ENCODE data around the gene HCFC1R1.

HCFC1R1 gene

GRCh38 chr16:3008690-3009037 lies 15.1 kb downstream of the HCFC1R1 start:
- no peaks in the 10 kb centered on the region for H3K9me3 Mint-ChIP-seq
- ATAC-seq: no peak
- no peak overlapping the region for H3K27ac Mint-ChIP-seq
- peaks cover 23% of the 10 kb centered on the region for H3K4me1 Mint-ChIP-seq
- no peak for DNase-seq (ENCODE audit: low spot score in 2 of 2)
- peaks cover 5% of the 10 kb centered on the region for H3K36me3 Mint-ChIP-seq
- H3K4me3 Mint-ChIP-seq: peak overlapping the region; percentile 47

- no peak for DNase-seq (ENCODE audit: low spot score in 2 of 2)
- H3K4me1 Mint-ChIP-seq: peaks cover 23% of the 10 kb centered on the region
- peak overlapping the region; percentile 47 for H3K4me3 Mint-ChIP-seq
- no peak for ATAC-seq
- H3K27ac Mint-ChIP-seq: peak overlapping the region; percentile 78
- H3K9me3 Mint-ChIP-seq: no peaks in the 10 kb centered on the region
- peaks cover 6% of the 10 kb centered on the region for H3K36me3 Mint-ChIP-seq
Measured at GRCh38 chr16:3007957-3008689, 15.6 kb downstream of the HCFC1R1 start.

DNA sequence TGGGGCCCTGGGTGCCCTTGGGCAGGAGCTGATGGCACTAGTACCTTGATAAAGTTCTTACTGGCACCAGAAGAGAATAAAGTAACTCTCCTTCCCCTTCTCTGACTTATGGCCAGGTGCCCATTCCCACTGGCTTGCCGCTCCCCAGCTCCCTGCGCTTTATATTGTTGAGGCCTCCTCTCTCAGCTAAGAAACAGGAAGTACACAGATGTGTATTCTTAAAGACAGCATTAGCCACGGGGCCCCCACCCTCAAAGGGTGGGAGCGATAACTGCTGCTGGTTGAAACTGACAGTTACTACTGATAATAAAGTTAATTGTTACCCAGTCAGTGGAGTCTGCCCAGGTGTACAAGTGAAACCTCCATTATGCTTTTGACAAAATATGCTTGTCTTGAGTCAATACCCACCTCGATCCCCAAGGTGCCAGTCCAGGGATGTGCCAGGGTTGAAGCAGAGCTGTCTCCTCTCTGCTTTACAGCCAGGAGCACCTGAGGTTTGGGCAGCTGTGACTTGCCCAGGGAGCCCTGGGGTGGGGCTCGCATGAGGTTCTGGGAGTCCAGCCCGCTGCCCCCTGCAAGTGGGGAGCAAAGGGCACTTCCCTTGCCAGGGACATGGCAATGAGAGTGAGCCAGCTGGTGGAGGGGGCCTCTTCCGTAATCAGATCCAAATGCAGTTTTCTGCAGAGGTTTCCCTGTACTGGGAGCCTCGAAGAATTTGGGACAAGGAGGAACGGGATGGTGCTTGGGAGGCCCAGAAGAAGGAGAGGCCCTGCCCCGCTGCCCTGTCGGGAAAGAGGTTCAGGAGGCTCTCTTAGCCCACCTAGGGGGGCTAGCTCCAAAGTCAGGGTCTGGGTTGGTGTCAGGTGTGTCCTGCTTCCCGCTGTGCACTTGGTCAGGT lies 16.4 kb downstream of the HCFC1R1 start:
- no peaks in the 10 kb centered on the region for H3K9me3 Mint-ChIP-seq
- H3K36me3 Mint-ChIP-seq: peaks cover 6% of the 10 kb centered on the region
- H3K27ac Mint-ChIP-seq: peak overlapping the region; percentile 78
- peak overlapping the region; percentile 47 for H3K4me3 Mint-ChIP-seq
- DNase-seq (ENCODE audit: low spot score in 2 of 2): no peak
- peaks cover 23% of the 10 kb centered on the region for H3K4me1 Mint-ChIP-seq
- ATAC-seq: no peak

DNA sequence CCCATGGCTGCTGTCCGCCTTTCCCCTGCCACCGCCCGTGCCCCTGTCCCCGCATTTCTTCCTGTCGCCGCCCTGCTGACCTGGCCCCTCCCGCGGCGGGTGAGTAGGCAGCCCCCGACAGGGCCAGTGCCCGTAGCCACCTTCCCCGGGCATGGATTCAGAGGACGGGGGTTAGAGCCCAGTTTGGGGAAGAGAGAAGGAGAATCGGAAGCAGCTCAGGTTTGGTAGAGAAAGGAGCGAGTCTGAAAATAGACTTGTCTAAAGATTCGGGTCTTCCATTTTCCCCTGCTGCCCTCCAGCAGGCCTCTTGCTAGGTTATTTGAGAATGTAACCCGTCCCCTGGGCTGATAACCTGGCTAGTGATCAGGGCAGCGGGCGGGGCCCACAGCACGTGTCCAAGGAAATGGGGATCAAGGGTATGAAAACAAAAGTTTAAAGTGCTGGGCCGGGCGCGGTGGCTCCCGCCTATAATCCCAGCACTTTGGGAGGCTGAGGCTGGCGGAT lies 18.9 kb downstream of the HCFC1R1 start:
- ATAC-seq: no peak

DNA sequence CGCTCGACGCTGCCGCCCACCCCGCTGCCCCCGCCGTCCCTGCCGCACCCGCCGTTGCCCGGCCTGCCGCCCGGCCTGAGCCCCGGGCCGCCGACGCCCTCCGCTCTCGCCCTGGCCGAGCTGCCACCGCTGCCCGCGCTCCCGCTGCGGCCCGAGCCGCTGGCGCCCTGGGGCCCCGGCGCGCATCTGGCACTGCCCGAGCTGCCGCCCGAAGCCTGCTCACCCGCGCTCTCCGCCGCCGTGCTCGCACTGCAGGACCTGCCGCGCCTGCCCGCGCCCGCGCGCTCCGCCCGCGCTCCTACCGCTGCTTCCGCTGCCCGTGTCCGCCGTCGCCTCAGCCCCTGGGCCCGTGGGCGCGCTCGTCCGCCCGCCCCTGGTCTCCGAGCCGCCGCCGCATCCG lies 19.4 kb downstream of the HCFC1R1 start:
- no peak for DNase-seq (ENCODE audit: low spot score in 2 of 2)
- Mint-ChIP-seq H3K4me3 (peak overlapping the region; percentile 60), H3K9me3 (no peaks in the 10 kb centered on the region), H3K4me1 (peaks cover 23% of the 10 kb centered on the region), H3K27ac (no peak overlapping the region), H3K36me3 (peaks cover 6% of the 10 kb centered on the region)
- peak; percentile 47 for ATAC-seq

More for the DNA sequence above, 18.9 kb downstream of the HCFC1R1 start:
- peaks cover 23% of the 10 kb centered on the region for H3K4me1 Mint-ChIP-seq
- H3K9me3 Mint-ChIP-seq: no peaks in the 10 kb centered on the region
- H3K4me3 Mint-ChIP-seq: peak overlapping the region; percentile 60
- DNase-seq (ENCODE audit: low spot score in 2 of 2): no peak
- H3K36me3 Mint-ChIP-seq: peaks cover 6% of the 10 kb centered on the region
- H3K27ac Mint-ChIP-seq: no peak overlapping the region

DNA sequence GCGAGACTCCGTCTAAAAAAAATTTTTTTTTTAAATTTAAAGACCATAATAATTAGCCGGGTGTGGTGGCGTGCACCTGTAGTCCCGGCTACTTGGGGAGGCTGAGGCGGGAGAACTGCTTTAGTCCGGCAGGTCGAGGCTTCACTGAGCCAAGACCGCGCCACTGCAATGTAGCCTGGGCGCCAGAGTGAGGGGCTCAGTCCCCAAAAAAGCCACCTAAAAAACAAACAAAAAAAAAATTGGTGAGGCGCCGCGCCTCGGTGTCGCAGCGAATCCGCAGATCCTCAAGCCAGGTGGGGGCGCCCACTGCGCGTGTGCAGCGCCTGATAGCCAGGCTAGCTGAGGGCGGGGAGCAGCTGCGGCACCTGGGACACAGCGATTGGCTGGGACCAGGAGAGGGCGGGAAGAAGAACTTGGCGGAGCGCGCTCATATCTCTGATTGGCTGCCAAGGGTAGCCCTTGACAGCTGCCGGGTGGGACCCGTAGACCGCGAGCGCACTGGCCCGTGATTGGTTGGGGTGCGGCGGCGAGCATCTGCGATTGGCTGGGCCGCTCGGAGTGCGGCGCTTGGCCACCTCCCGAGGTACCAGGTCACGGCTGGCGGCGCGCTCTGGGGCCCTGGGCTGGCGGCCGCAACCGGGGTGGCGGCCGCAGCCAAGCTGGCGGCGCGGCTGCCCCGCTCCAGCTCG lies 20.0 kb downstream of the HCFC1R1 start:
- DNase-seq (ENCODE audit: low spot score in 2 of 2): peak; percentile 87 to 97
- peak; percentile 98 for ATAC-seq
- Mint-ChIP-seq H3K27ac (peak overlapping the region; percentile 34), H3K36me3 (peaks cover 6% of the 10 kb centered on the region), H3K4me1 (peaks cover 23% of the 10 kb centered on the region), H3K4me3 (peak overlapping the region; percentile 56), H3K9me3 (no peaks in the 10 kb centered on the region)

- Mint-ChIP-seq H3K36me3 (peaks cover 6% of the 10 kb centered on the region), H3K4me1 (no peaks in the 10 kb centered on the region), H3K4me3 (no peak overlapping the region), H3K9me3 (no peaks in the 10 kb centered on the region), H3K27ac (no peak overlapping the region)
- DNase-seq (ENCODE audit: low spot score in 2 of 2): no peak
- ATAC-seq: no peak
Measured at GRCh38 chr16:3001316-3001715, 22.4 kb downstream of the HCFC1R1 start.

DNA sequence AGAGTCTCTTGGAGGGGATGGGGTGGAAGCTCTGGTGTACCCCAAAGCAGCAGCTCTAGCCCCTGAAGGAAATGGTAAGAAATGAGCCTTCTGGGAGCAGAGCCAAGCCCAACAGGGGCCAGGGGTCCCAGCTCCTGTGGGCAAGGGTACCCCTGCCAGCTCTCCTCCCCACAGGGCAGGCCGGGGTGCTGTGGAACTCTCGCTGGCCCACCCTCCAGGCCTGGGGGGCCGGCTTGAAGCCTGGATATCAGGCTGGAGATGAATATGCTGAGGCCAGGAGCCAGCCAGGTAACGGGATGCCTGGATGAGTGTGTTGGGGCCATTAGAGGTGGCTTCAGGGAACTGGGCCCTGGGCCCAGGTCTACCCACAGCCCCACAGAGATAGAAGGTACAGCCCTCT lies 23.2 kb downstream of the HCFC1R1 start:
- Mint-ChIP-seq H3K4me1 (no peaks in the 10 kb centered on the region), H3K27ac (no peak overlapping the region), H3K9me3 (no peaks in the 10 kb centered on the region), H3K4me3 (no peak overlapping the region), H3K36me3 (peaks cover 6% of the 10 kb centered on the region)
- DNase-seq (ENCODE audit: low spot score in 2 of 2) (no peak), ATAC-seq (no peak)

GRCh38 chr16:2999929-3000328 lies 23.8 kb downstream of the HCFC1R1 start:
- ATAC-seq (no peak), DNase-seq (ENCODE audit: low spot score in 2 of 2) (no peak)
- H3K27ac Mint-ChIP-seq: no peak overlapping the region
- H3K4me1 Mint-ChIP-seq: no peaks in the 10 kb centered on the region
- H3K4me3 Mint-ChIP-seq: no peak overlapping the region
- peaks cover 6% of the 10 kb centered on the region for H3K36me3 Mint-ChIP-seq
- no peaks in the 10 kb centered on the region for H3K9me3 Mint-ChIP-seq

DNA sequence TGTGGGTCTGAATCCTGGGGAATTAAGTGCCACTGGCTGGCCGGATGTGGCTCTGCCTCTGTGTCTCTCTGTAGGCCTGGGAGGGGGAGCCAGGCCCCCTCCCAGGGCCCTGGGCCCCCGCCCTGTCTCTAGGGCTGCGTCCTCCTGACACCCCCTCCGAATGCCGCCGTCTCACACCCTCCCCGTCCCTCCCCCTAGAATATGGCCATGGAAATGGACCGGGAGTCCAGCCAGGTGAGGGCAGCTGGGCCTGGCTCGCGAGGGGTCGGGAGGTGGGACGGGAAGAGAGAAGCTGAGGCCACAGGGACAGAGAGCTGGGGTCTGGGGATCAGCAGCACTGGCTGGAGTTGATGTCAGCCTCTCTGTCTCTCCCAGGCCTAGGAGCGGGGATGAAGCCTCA lies 27.4 kb downstream of the HCFC1R1 start:
- no peaks in the 10 kb centered on the region for H3K4me1 Mint-ChIP-seq
- DNase-seq (ENCODE audit: low spot score in 2 of 2) (no peak), ATAC-seq (no peak)
- H3K4me3 Mint-ChIP-seq: no peak overlapping the region
- no peaks in the 10 kb centered on the region for H3K9me3 Mint-ChIP-seq
- H3K27ac Mint-ChIP-seq: no peak overlapping the region
- no peaks in the 10 kb centered on the region for H3K36me3 Mint-ChIP-seq

DNA sequence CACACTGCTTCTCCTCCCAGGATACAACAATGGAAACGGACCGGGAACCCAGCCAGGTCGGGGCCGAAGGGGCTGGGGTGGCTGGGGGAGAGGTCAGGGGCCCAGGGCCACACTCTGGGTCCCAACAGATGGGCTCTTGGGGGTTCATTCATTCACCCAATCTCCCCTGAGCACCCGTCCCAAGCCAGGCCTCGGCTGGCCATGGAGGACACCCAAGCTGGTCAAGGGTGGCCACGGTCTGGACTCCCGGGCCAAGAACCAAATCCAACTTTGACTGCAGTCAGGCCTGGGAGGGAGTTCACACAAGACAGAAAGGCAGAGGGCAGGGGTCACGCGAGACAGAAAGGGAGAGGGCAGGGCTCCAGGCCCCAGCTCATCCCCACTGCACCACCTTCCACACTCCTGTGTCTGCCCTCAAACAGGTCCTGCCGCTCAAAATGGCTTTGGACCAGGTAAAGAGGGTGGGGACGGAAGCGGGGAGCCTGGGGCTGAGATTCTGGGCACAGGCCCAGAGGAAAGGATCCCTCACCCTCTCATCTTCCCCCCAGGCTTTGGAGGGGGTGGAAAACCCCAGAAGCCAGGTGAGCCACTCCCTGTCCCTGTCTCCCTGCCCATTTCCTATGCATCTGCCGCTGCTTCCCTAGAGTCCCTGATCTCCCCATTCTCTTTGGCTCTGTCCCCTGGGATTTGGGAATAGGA lies 31.2 kb downstream of the HCFC1R1 start:
- Mint-ChIP-seq H3K4me1 (no peaks in the 10 kb centered on the region), H3K27ac (no peak overlapping the region), H3K4me3 (no peak overlapping the region), H3K36me3 (no peaks in the 10 kb centered on the region), H3K9me3 (no peaks in the 10 kb centered on the region)
- DNase-seq (ENCODE audit: low spot score in 2 of 2) (no peak), ATAC-seq (no peak)

DNA sequence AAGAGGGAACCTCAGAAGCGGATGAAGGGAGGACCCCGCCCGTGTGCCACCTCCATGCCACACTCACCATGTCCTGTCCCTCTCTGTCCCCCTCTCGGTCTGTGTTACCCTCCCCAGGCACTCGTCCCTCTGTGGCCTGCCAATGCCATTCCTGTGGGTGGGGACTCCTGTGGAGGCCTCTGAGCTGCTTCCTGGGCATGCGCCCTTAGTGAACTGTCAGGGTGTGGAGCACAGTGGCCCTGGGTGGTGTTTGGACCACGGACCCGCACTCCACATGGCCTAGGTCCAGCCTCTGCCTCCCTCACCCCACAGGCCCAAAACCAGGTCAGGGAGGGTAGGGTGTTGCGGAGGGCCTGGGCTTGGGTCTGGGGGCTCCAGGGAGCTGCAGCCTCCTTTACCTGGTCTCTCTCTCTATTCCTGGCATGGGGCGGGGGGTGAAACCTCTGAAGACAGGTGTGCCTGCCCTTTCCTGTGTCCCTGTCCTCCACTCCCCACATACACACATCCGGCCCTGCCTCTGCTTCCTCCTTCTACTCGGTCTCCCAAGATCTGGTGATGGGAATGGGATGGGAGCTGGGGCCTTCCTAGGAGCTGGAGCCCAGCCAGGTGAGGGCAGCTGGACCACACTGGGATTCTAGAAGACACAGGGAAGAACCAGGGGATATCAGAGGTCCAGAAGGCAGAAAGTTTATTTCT lies 32.0 kb downstream of the HCFC1R1 start:
- peaks cover 1% of the 10 kb centered on the region for H3K4me1 Mint-ChIP-seq
- no peak overlapping the region for H3K27ac Mint-ChIP-seq
- H3K4me3 Mint-ChIP-seq: no peak overlapping the region
- no peak for ATAC-seq
- DNase-seq (ENCODE audit: low spot score in 2 of 2): no peak
- H3K36me3 Mint-ChIP-seq: no peaks in the 10 kb centered on the region
- no peaks in the 10 kb centered on the region for H3K9me3 Mint-ChIP-seq

GRCh38 chr16:2990891-2991290 lies 32.9 kb downstream of the HCFC1R1 start:
- Mint-ChIP-seq H3K27ac (no peak overlapping the region), H3K9me3 (no peaks in the 10 kb centered on the region), H3K36me3 (no peaks in the 10 kb centered on the region), H3K4me1 (peaks cover 6% of the 10 kb centered on the region), H3K4me3 (no peak overlapping the region)
- ATAC-seq (no peak), DNase-seq (ENCODE audit: low spot score in 2 of 2) (no peak)

- no peaks in the 10 kb centered on the region for H3K9me3 Mint-ChIP-seq
- no peaks in the 10 kb centered on the region for H3K36me3 Mint-ChIP-seq
- no peak overlapping the region for H3K4me3 Mint-ChIP-seq
- DNase-seq (ENCODE audit: low spot score in 2 of 2) (no peak), ATAC-seq (no peak)
- H3K27ac Mint-ChIP-seq: no peak overlapping the region
- peaks cover 10% of the 10 kb centered on the region for H3K4me1 Mint-ChIP-seq
Measured at GRCh38 chr16:2988590-2989099, 35.1 kb downstream of the HCFC1R1 start.

Data from stimulated activated effector memory CD8-positive, alpha-beta T cell treated with anti-CD3 and anti-CD28 coated beads, Interleukin-12 subunit alpha, Interleukin-12 subunit beta, amount 100 ng/mL, for 72 hours (primary cell).